PC-9 (cell line): ENCODE results near the gene MIF. TPM values are rescaled to one million over a fixed set of nuclear protein-coding genes. Genes with fewer than 3 reads are reported as not detected.

Experiments used
- BruUV-seq: library from RNA; stranded (reverse); fragments of 400-500 nt; replicated peaks from 2 replicates; lab custom pipeline; 2021; lab: Mats Ljungman, UMichigan
- CTCF ChIA-PET: fragments of 300-600 bp; sonication (Branson Sonifier 250); formaldehyde crosslinking; loops from one replicate; lab custom pipeline; 2022; ENCODE audit warnings: antibody characterized with exemption; lab: Charles Lee
- POLR2A ChIA-PET: fragments of 300-600 bp; sonication (Branson Sonifier 250); formaldehyde crosslinking; loops from one replicate; lab custom pipeline; 2022; ENCODE audit warnings: antibody characterized with exemption; ENCODE audit not compliant: unreplicated experiment; lab: Charles Lee
- DNase-seq, 2 experiments: peaks; one replicate each; pipeline versions ENCODE4 v3.0.0 to v3.0.0-alpha.2; 2015 to 2022; ENCODE audit warnings: mixed read lengths in 1 of 2
- H2AFZ ChIP-seq: fragments of 200-600 bp; sonication (generic); 2 replicates; pipeline ENCODE4 v1.8.1; 2017; ENCODE audit warnings: antibody characterized with exemption
- H3F3A ChIP-seq: fragments of 200-600 bp; sonication (generic); 2 replicates; pipeline ENCODE4 v1.8.1; 2017; ENCODE audit warnings: antibody characterized with exemption, mild to moderate bottlenecking, low read depth; ENCODE audit not compliant: insufficient read depth
- H3K27ac ChIP-seq: fragments of 200-600 bp; sonication (generic); 2 replicates; pipeline ENCODE4 v1.6.1; 2016; ENCODE audit warnings: mixed run types
- H3K27me3 ChIP-seq: fragments of 200-600 bp; sonication (generic); 2 replicates; pipeline ENCODE4 v1.6.1; 2016; ENCODE audit warnings: low read depth, mixed run types; ENCODE audit not compliant: insufficient read depth
- H3K36me3 ChIP-seq: fragments of 200-600 bp; sonication (generic); 2 replicates; pipeline ENCODE4 v1.6.1; 2016; ENCODE audit warnings: low read depth, mixed run types
- H3K4me1 ChIP-seq: fragments of 200-600 bp; sonication (generic); replicated peaks from 2 replicates; pipeline ENCODE4 v1.6.1; 2016; ENCODE audit warnings: mixed run types; ENCODE audit not compliant: insufficient read depth
- H3K4me2 ChIP-seq: fragments of 200-600 bp; sonication (generic); 2 replicates; pipeline ENCODE4 v1.6.1; 2017; ENCODE audit warnings: mixed run types
- H3K4me3 ChIP-seq: fragments of 200-600 bp; sonication (generic); 2 replicates; pipeline ENCODE4 v1.6.1; 2016; ENCODE audit warnings: mixed run types
- H3K79me2 ChIP-seq: fragments of 200-600 bp; sonication (generic); 2 replicates; pipeline ENCODE4 v1.6.1; 2017; ENCODE audit warnings: low read depth, mixed run types
- H3K9me2 ChIP-seq: fragments of 200-600 bp; sonication (generic); 2 replicates; pipeline ENCODE4 v1.8.1; 2017; ENCODE audit warnings: mild to moderate bottlenecking; ENCODE audit not compliant: insufficient read depth
- H3K9me3 ChIP-seq: fragments of 200-600 bp; sonication (generic); 2 replicates; pipeline ENCODE4 v1.8.1; 2016; ENCODE audit warnings: low read depth; ENCODE audit not compliant: insufficient read depth
- H4K20me1 ChIP-seq: fragments of 200-600 bp; sonication (generic); 2 replicates; pipeline ENCODE4 v1.8.1; 2017; ENCODE audit not compliant: insufficient read depth
- CTCF ChIP-seq: fragments of 200-600 bp; sonication (generic); conservative IDR thresholded peaks from 2 replicates; pipeline ENCODE4 v1.6.1; 2017; ENCODE audit warnings: mixed run types, antibody characterized with exemption, mild to moderate bottlenecking, moderate library complexity
- EZH2 ChIP-seq: fragments of 200-600 bp; sonication (generic); IDR thresholded peaks from 2 replicates; pipeline ENCODE4 v1.8.0; 2017; ENCODE audit warnings: antibody characterized with exemption, low read depth
- intact Hi-C: fragments of 100-400 bp; cut with micrococcal nuclease; formaldehyde crosslinking; loops from one replicate; pipeline ENCODE4 v1.10.0; 2022; ENCODE audit not compliant: unreplicated experiment
- total RNA-seq: library from RNA; stranded (reverse); gene quantifications from 2 replicates; pipeline ENCODE4 v1.2.3, GENCODE V29; 2021

Gene MIF
- total RNA-seq, 1 experiment from 2014 or later = 695 TPM

DNA sequence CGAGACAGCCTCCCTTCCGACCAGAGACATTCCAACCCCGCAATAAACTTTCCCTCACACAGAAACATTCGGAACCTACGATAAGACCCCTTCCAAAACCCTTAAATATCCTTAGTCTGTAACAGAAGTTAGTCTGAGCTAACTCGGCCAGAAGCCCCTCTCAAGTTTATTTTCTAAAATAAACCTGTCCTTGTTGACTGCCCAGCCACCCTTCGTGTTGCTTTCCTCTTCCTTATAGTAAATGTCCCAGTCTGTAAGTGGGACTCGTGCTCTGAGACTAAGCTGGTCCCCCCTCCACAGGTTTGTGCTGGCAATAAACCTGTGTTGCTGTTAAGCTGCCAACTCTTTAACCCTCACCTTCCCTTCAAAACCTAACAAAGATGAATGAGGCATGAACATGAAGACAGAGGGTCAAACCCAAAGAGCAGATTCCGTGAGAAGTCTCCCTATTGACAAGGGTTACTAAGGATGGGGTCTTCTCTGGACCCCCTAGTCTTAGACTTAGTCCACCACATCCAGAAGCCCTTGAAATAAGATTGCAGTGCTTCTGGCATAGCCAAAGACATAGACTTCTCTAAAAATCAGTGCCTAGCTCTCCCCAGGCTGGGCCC is 18.2 kb downstream of the MIF start:
- CTCF ChIA-PET = no interaction called here
- BruUV-seq = no TSS peak

GRCh38 chr22:23913306-23913660 is 19.1 kb downstream of the MIF start:
- intact Hi-C loops = no loop called here
- Histone ChIP-seq H3F3A (peaks cover 23% of the 10 kb centered on the region), H3K9me3 (no peaks in the 10 kb centered on the region), H3K27ac (peak overlapping the region; percentile 64), H3K27me3 (no peaks in the 10 kb centered on the region), H3K4me3 (peak overlapping the region; percentile 81), H2AFZ (peak overlapping the region; percentile 85), H3K4me1 (peaks cover 12% of the 10 kb centered on the region; the same call in 1 of the 2 replicates), H3K4me2 (peak overlapping the region; percentile 98), H3K9me2 (no peaks in the 10 kb centered on the region), H3K36me3 (no peaks in the 10 kb centered on the region), H4K20me1 (no peaks in the 10 kb centered on the region), H3K79me2 (peaks cover 10% of the 10 kb centered on the region; the same call in 1 of the 2 replicates)
- POLR2A ChIA-PET = interaction anchor here (0.7 to 1.1 kb wide), 4 partner anchors 19 to 196 kb away, joined by 4 to 17 read pairs (median 6); partner anchors contain the start of genes MIF and SLC2A11
- CTCF ChIA-PET = no interaction called here
- DNase-seq = no peak
- no peak for TF ChIP-seq CTCF
- TF ChIP-seq EZH2 = no peak
- TSS peak; percentile 27 for BruUV-seq

More for the DNA sequence above, 18.2 kb downstream of the MIF start:
- no peaks in the 10 kb centered on the region for H3K36me3 ChIP-seq
- H3F3A ChIP-seq = peaks cover 23% of the 10 kb centered on the region
- intact Hi-C loops = no loop called here
- peaks cover 10% of the 10 kb centered on the region; the same call in 1 of the 2 replicates for H3K79me2 ChIP-seq
- H3K4me3 ChIP-seq = no peak overlapping the region; the same call in 1 of the 2 replicates
- TF ChIP-seq EZH2 = no peak
- TF ChIP-seq CTCF = no peak
- DNase-seq = no peak
- H4K20me1 ChIP-seq = no peaks in the 10 kb centered on the region
- H3K27ac ChIP-seq = no peak overlapping the region
- H3K9me3 ChIP-seq = no peaks in the 10 kb centered on the region
- peaks cover 12% of the 10 kb centered on the region; the same call in 1 of the 2 replicates for H3K4me1 ChIP-seq
- H3K4me2 ChIP-seq = peak overlapping the region; percentile 98; the same call in 1 of the 2 replicates
- POLR2A ChIA-PET = no interaction called here
- H3K9me2 ChIP-seq = no peaks in the 10 kb centered on the region
- H2AFZ ChIP-seq = no peak overlapping the region
- H3K27me3 ChIP-seq = no peaks in the 10 kb centered on the region

- no peaks in the 10 kb centered on the region for H4K20me1 ChIP-seq
- peak; percentile 97 for DNase-seq
- no peaks in the 10 kb centered on the region for H3K9me3 ChIP-seq
- peak overlapping the region; percentile 69 for H3K27ac ChIP-seq
- peak overlapping the region; percentile 81 for H3K4me3 ChIP-seq
- ChIA-PET POLR2A (interaction anchor here (0.7 to 1.1 kb wide), 5 partner anchors 15 to 195 kb away, joined by 3 to 17 read pairs (median 4); partner anchors contain the start of genes MIF and SLC2A11), CTCF (interaction anchor here (0.6 kb wide), 1 partner anchor 612 kb away, joined by 3 read pairs; no protein-coding TSS in a partner anchor)
- H3K4me1 ChIP-seq = peaks cover 12% of the 10 kb centered on the region; the same call in 1 of the 2 replicates
- no peaks in the 10 kb centered on the region for H3K27me3 ChIP-seq
- intact Hi-C loops = no loop called here
- no peak for TF ChIP-seq CTCF
- no peak for TF ChIP-seq EZH2
- H2AFZ ChIP-seq = peak overlapping the region; percentile 85
- H3F3A ChIP-seq = peaks cover 23% of the 10 kb centered on the region
- no peaks in the 10 kb centered on the region for H3K36me3 ChIP-seq
- peaks cover 10% of the 10 kb centered on the region; the same call in 1 of the 2 replicates for H3K79me2 ChIP-seq
- H3K9me2 ChIP-seq = no peaks in the 10 kb centered on the region
- BruUV-seq = no TSS peak
- peak overlapping the region; percentile 98 for H3K4me2 ChIP-seq
Observed at GRCh38 chr22:23913661-23914353, 19.6 kb downstream of the MIF start.
